Neural cell (in vitro differentiated cells): Measurements from ENCODE around the gene PAFAH1B1. TPM values are rescaled to one million over a fixed set of nuclear protein-coding genes. Genes with fewer than 3 reads are reported as not detected.

Experiments
- H2AFZ ChIP-seq: fragments of 200-600, 300-800 bp; sonication (generic), shearing (Covaris generic); 2 replicates; pipeline ENCODE4 v1.6.0; 2014; ENCODE audit warnings: low read depth, mild to moderate bottlenecking, antibody characterized with exemption, low read length, moderate library complexity
- H3F3A ChIP-seq: fragments of 200-600 bp; shearing (Covaris generic); 2 replicates; pipeline ENCODE4 v1.6.1; 2016; ENCODE audit warnings: mild to moderate bottlenecking, moderate library complexity, mixed read lengths, antibody characterized with exemption, low read length; ENCODE audit not compliant: insufficient read depth, poor library complexity, severe bottlenecking
- H3K27ac ChIP-seq: fragments of 200-600, 300-800 bp; sonication (generic), shearing (Covaris generic); 2 replicates; pipeline ENCODE4 v1.5.1; 2014; ENCODE audit warnings: mild to moderate bottlenecking, low read length, moderate library complexity
- H3K27me3 ChIP-seq: fragments of 300-800, 200-600 bp; sonication (generic), shearing (Covaris generic); 2 replicates; pipeline ENCODE4 v1.6.0; 2014; ENCODE audit warnings: mild to moderate bottlenecking, low read depth, low read length, moderate library complexity; ENCODE audit not compliant: insufficient read depth
- H3K36me3 ChIP-seq: fragments of 300-800, 200-600 bp; sonication (generic), shearing (Covaris generic); 2 replicates; pipeline ENCODE4 v1.5.1; 2014; ENCODE audit warnings: mild to moderate bottlenecking, antibody characterized with exemption, low read length, moderate library complexity; ENCODE audit not compliant: insufficient read depth
- H3K4me2 ChIP-seq: fragments of 300-800, 200-600 bp; sonication (generic), shearing (Covaris generic); 2 replicates; pipeline ENCODE4 v1.6.0; 2014; ENCODE audit warnings: mild to moderate bottlenecking, low read length
- H3K4me3 ChIP-seq: fragments of 300-800, 200-600 bp; sonication (generic), shearing (Covaris generic); 2 replicates; pipeline ENCODE4 v1.5.1; 2014; ENCODE audit warnings: mild to moderate bottlenecking, low read length, moderate library complexity
- H3K79me2 ChIP-seq: fragments of 200-600 bp; shearing (Covaris generic); replicated peaks from 2 replicates; pipeline ENCODE4 v1.6.0; 2014; ENCODE audit warnings: mild to moderate bottlenecking, low read length, moderate library complexity; ENCODE audit not compliant: insufficient read depth
- H3K9ac ChIP-seq: fragments of 300-800, 200-600 bp; sonication (generic), shearing (Covaris generic); 2 replicates; pipeline ENCODE4 v1.6.1; 2016; ENCODE audit warnings: mild to moderate bottlenecking, low read length, mixed read lengths
- H3K9me2 ChIP-seq: fragments of 200-600 bp; shearing (Covaris generic); 2 replicates; pipeline ENCODE4 v1.6.1; 2016; ENCODE audit warnings: mild to moderate bottlenecking, low read length, mixed read lengths; ENCODE audit not compliant: insufficient read depth
- H3K9me3 ChIP-seq: fragments of 200-600, 300-800 bp; sonication (generic), shearing (Covaris generic); 2 replicates; pipeline ENCODE4 v1.6.1; 2016; ENCODE audit warnings: mild to moderate bottlenecking, mixed run types, low read length, moderate library complexity, mixed read lengths
- H4K20me1 ChIP-seq: fragments of 200-600 bp; shearing (Covaris generic); 2 replicates; pipeline ENCODE4 v1.6.1; 2016; ENCODE audit warnings: mild to moderate bottlenecking, mixed run types; ENCODE audit not compliant: insufficient read depth
- CTCF ChIP-seq: fragments of 450-650 bp; IDR thresholded peaks from 2 replicates; pipeline ENCODE4 v1.5.1; 2014; ENCODE audit warnings: antibody characterized with exemption, mild to moderate bottlenecking, moderate library complexity; ENCODE audit not compliant: poor library complexity, severe bottlenecking
- EP300 ChIP-seq: fragments of 450-650 bp; conservative IDR thresholded peaks from 2 replicates; pipeline ENCODE4 v1.6.1; 2014; ENCODE audit warnings: antibody characterized with exemption, mild to moderate bottlenecking, moderate library complexity; ENCODE audit not compliant: poor library complexity, severe bottlenecking
- EZH2 ChIP-seq: fragments of 200-600, 300-800 bp; shearing (Covaris generic), sonication (generic); IDR thresholded peaks from 2 replicates; pipeline ENCODE4 v1.6.1; 2014; ENCODE audit warnings: antibody characterized with exemption, low read length, borderline replicate concordance, mild to moderate bottlenecking; ENCODE audit not compliant: insufficient read depth, poor library complexity, severe bottlenecking
- MXI1 ChIP-seq: fragments of 450-650 bp; conservative IDR thresholded peaks from 2 replicates; pipeline ENCODE4 v1.6.1; 2014; ENCODE audit warnings: antibody characterized with exemption, mild to moderate bottlenecking; ENCODE audit not compliant: poor library complexity, severe bottlenecking
- POLR2AphosphoS5 ChIP-seq: IDR thresholded peaks from 2 replicates; pipeline ENCODE4 v1.6.1; 2012
- RAD21 ChIP-seq: fragments of 450-650 bp; conservative IDR thresholded peaks from 2 replicates; pipeline ENCODE4 v1.6.1; 2014; ENCODE audit warnings: antibody characterized with exemption, mild to moderate bottlenecking, moderate library complexity
- REST ChIP-seq: IDR thresholded peaks from 2 replicates; pipeline ENCODE4 v1.6.1; 2012; ENCODE audit warnings: borderline replicate concordance
- SMC3 ChIP-seq: fragments of 450-650 bp; conservative IDR thresholded peaks from 2 replicates; pipeline ENCODE4 v1.6.1; 2014; ENCODE audit warnings: antibody characterized with exemption, mild to moderate bottlenecking, moderate library complexity; ENCODE audit not compliant: poor library complexity
- TAF1 ChIP-seq: IDR thresholded peaks from 2 replicates; pipeline ENCODE4 v1.6.1; 2012; ENCODE audit warnings: low read depth
- polyA plus RNA-seq: library from polyadenylated mRNA; depleted of rRNA; stranded (reverse); fragments of >200 nt; gene quantifications from 2 replicates; pipeline ENCODE4 v1.2.3, GENCODE V29; 2014

PAFAH1B1 gene
- polyA plus RNA-seq, 1 donor from 2014 or later: 305 TPM

- Histone ChIP-seq H3K9me3 (no peaks in the 10 kb centered on the region), H3K4me3 (no peak overlapping the region), H3K27ac (no peak overlapping the region), H3F3A (no peaks in the 10 kb centered on the region), H4K20me1 (peaks cover 76% of the 10 kb centered on the region), H3K27me3 (no peaks in the 10 kb centered on the region), H3K9me2 (no peaks in the 10 kb centered on the region), H3K9ac (no peak overlapping the region), H3K4me2 (no peak overlapping the region), H2AFZ (no peak overlapping the region), H3K79me2 (peaks cover 94% of the 10 kb centered on the region), H3K36me3 (no peaks in the 10 kb centered on the region)
- no peak for TF ChIP-seq RAD21
- no peak for TF ChIP-seq EP300
- TF ChIP-seq CTCF: no peak
- TF ChIP-seq MXI1: no peak
- no peak for TF ChIP-seq REST
- no peak for TF ChIP-seq POLR2AphosphoS5
- no peak for TF ChIP-seq TAF1
- no peak for TF ChIP-seq SMC3
- no peak for TF ChIP-seq EZH2
Observed at GRCh38 chr17:2612630-2613029, 19.2 kb downstream of the PAFAH1B1 start.

- H3F3A ChIP-seq: no peaks in the 10 kb centered on the region
- H3K9me3 ChIP-seq: no peaks in the 10 kb centered on the region
- no peaks in the 10 kb centered on the region for H3K36me3 ChIP-seq
- H3K9ac ChIP-seq: no peak overlapping the region
- peaks cover 74% of the 10 kb centered on the region for H4K20me1 ChIP-seq
- TF ChIP-seq EZH2 (no peak), RAD21 (no peak), POLR2AphosphoS5 (no peak), EP300 (no peak), SMC3 (no peak), REST (no peak), CTCF (no peak), MXI1 (no peak), TAF1 (no peak)
- H3K4me3 ChIP-seq: no peak overlapping the region
- H3K27ac ChIP-seq: no peak overlapping the region
- no peaks in the 10 kb centered on the region for H3K9me2 ChIP-seq
- H3K79me2 ChIP-seq: peaks cover 94% of the 10 kb centered on the region
- H2AFZ ChIP-seq: no peak overlapping the region
- no peaks in the 10 kb centered on the region for H3K27me3 ChIP-seq
- no peak overlapping the region for H3K4me2 ChIP-seq
Observed at GRCh38 chr17:2613089-2613808, 19.8 kb downstream of the PAFAH1B1 start.
